ENCODE data around the gene NDUFAB1.

The NDUFAB1 gene

GRCh38 chr16:23595951-23596720, at the start of gene NDUFAB1 (continued):
- TF ChIP-seq ZNF280D (tag by site-specific recombination; IDR thresholded peaks at IDR 0.05) (no peak), ZBTB17 (tag by site-specific recombination; IDR thresholded peaks at IDR 0.05) (peak; percentile 35; the same call in 1 of the 2 replicates), ZXDB (tag by site-specific recombination; IDR thresholded peaks at IDR 0.05) (peak; percentile 76; the same call in 1 of the 2 replicates), IKZF3 (tag by site-specific recombination; IDR thresholded peaks at IDR 0.05) (no peak), SETDB1 (IDR thresholded peaks at IDR 0.05; ENCODE audit: insufficient read length, low read length) (no peak), RBAK (tag by site-specific recombination; IDR thresholded peaks at IDR 0.05) (no peak), ZBTB1 (tag by site-specific recombination; IDR thresholded peaks at IDR 0.05) (no peak), ZNF530 (tag by site-specific recombination; IDR thresholded peaks at IDR 0.05; ENCODE audit: low read depth) (no peak), ZNF112 (tag by site-specific recombination; IDR thresholded peaks at IDR 0.05) (no peak), ZNF791 (tag by site-specific recombination; IDR thresholded peaks at IDR 0.05) (no peak), ZNF596 (tag by site-specific recombination; IDR thresholded peaks at IDR 0.05) (no peak), ZBTB48 (tag by site-specific recombination; IDR thresholded peaks at IDR 0.05) (peak; percentile 61; the same call in 1 of the 2 replicates), PRDM4 (tag by site-specific recombination; IDR thresholded peaks at IDR 0.05) (no peak), MEIS1 (CRISPR knock-in tag; IDR thresholded peaks at IDR 0.05; ENCODE audit: borderline replicate concordance) (no peak), ZNF23 (tag by site-specific recombination; IDR thresholded peaks at IDR 0.05; ENCODE audit: borderline replicate concordance) (no peak), ZBTB44 (tag by site-specific recombination; IDR thresholded peaks at IDR 0.05) (peak; percentile 23; the same call in 1 of the 2 replicates), ZNF398 (tag by site-specific recombination; IDR thresholded peaks at IDR 0.05) (no peak), ZNF549 (tag by site-specific recombination; IDR thresholded peaks at IDR 0.05) (no peak), PRDM1 (tag by site-specific recombination; IDR thresholded peaks at IDR 0.05) (peak; percentile 93), ZNF843 (tag by site-specific recombination; IDR thresholded peaks at IDR 0.05) (peak; percentile 39; the same call in 1 of the 2 replicates), ZNF202 (tag by site-specific recombination; IDR thresholded peaks at IDR 0.05; ENCODE audit: borderline replicate concordance) (no peak), ZBTB26 (tag by site-specific recombination; optimal IDR thresholded peaks at IDR 0.05) (peak; percentile 85), ZNF624 (tag by site-specific recombination; IDR thresholded peaks at IDR 0.05) (no peak), ZFP69B (tag by site-specific recombination; IDR thresholded peaks at IDR 0.05) (peak; percentile 20; the same call in 1 of the 2 replicates), ZNF324 (tag by site-specific recombination; IDR thresholded peaks at IDR 0.05) (no peak), EGR2 (tag by site-specific recombination; IDR thresholded peaks at IDR 0.05; ENCODE audit: low read depth) (peak; percentile 59), ZNF280C (tag by site-specific recombination; IDR thresholded peaks at IDR 0.05) (no peak), ZNF558 (tag by site-specific recombination; IDR thresholded peaks at IDR 0.05) (no peak)

All from HEK293 (cell line).